Nephron progenitor cell (in vitro differentiated cells): ENCODE measurements around the gene HIVEP3.

Experiments used
- DNase-seq: peaks from one replicate; pipeline ENCODE4 v3.0.0; 2021
- H3K27ac Mint-ChIP-seq: 2 replicates; pipeline ENCODE4 v1.8.0; 2021; ENCODE audit warnings: mild to moderate bottlenecking, moderate library complexity, mixed read lengths
- H3K27me3 Mint-ChIP-seq: 2 replicates; pipeline ENCODE4 v1.8.0; 2021; ENCODE audit warnings: mild to moderate bottlenecking, low read depth, mixed read lengths; ENCODE audit not compliant: poor library complexity
- H3K36me3 Mint-ChIP-seq: 2 replicates; pipeline ENCODE4 v1.8.0; 2021; ENCODE audit warnings: low read depth, mixed read lengths
- H3K4me1 Mint-ChIP-seq: 2 replicates; pipeline ENCODE4 v1.8.0; 2021; ENCODE audit warnings: mixed read lengths
- H3K4me3 Mint-ChIP-seq: 2 replicates; pipeline ENCODE4 v1.8.0; 2021; ENCODE audit warnings: mild to moderate bottlenecking, moderate library complexity, mixed read lengths
- H3K9me3 Mint-ChIP-seq: 2 replicates; pipeline ENCODE4 v1.8.0; 2021; ENCODE audit warnings: mild to moderate bottlenecking, moderate library complexity, mixed read lengths
- CTCF ChIP-seq: fragments of 200-600 bp; sonication (generic); IDR thresholded peaks from 2 replicates; pipeline ENCODE4 v1.5.0; 2021; ENCODE audit warnings: antibody characterized with exemption

Gene HIVEP3

GRCh38 chr1:41568204-41568603 lies 350.5 kb downstream of the HIVEP3 start:
- H3K4me3 Mint-ChIP-seq = no peak overlapping the region

GRCh38 chr1:41566969-41567368 lies 351.8 kb downstream of the HIVEP3 start:
- Mint-ChIP-seq H3K27me3 (peaks cover 25% of the 10 kb centered on the region), H3K27ac (no peak overlapping the region), H3K4me1 (no peaks in the 10 kb centered on the region), H3K4me3 (no peak overlapping the region), H3K36me3 (no peaks in the 10 kb centered on the region), H3K9me3 (no peaks in the 10 kb centered on the region)
- no peak for DNase-seq
- no peak for TF ChIP-seq CTCF

More at GRCh38 chr1:41568204-41568603, 350.5 kb downstream of the HIVEP3 start:
- Mint-ChIP-seq H3K27ac (no peak overlapping the region), H3K9me3 (no peaks in the 10 kb centered on the region), H3K36me3 (no peaks in the 10 kb centered on the region), H3K27me3 (peaks cover 18% of the 10 kb centered on the region), H3K4me1 (no peaks in the 10 kb centered on the region)
- TF ChIP-seq CTCF = no peak
- DNase-seq = no peak

- Mint-ChIP-seq H3K4me3 (no peak overlapping the region), H3K36me3 (no peaks in the 10 kb centered on the region), H3K27me3 (peaks cover 25% of the 10 kb centered on the region), H3K9me3 (no peaks in the 10 kb centered on the region), H3K27ac (no peak overlapping the region), H3K4me1 (no peaks in the 10 kb centered on the region)
- TF ChIP-seq CTCF = no peak
- no peak for DNase-seq
Observed at GRCh38 chr1:41566274-41566885, 352.3 kb downstream of the HIVEP3 start.

- no peaks in the 10 kb centered on the region for H3K36me3 Mint-ChIP-seq
- H3K4me1 Mint-ChIP-seq = no peaks in the 10 kb centered on the region
- H3K4me3 Mint-ChIP-seq = no peak overlapping the region
- peaks cover 21% of the 10 kb centered on the region for H3K27me3 Mint-ChIP-seq
- DNase-seq = no peak
- H3K27ac Mint-ChIP-seq = no peak overlapping the region
- H3K9me3 Mint-ChIP-seq = no peaks in the 10 kb centered on the region
- no peak for TF ChIP-seq CTCF
Observed at GRCh38 chr1:41564741-41565475, 353.8 kb downstream of the HIVEP3 start.

GRCh38 chr1:41562328-41562727 lies 356.4 kb downstream of the HIVEP3 start:
- no peak for TF ChIP-seq CTCF
- H3K9me3 Mint-ChIP-seq = no peaks in the 10 kb centered on the region
- H3K36me3 Mint-ChIP-seq = no peaks in the 10 kb centered on the region
- no peak overlapping the region for H3K4me3 Mint-ChIP-seq
- no peaks in the 10 kb centered on the region for H3K4me1 Mint-ChIP-seq
- no peak for DNase-seq
- H3K27ac Mint-ChIP-seq = no peak overlapping the region
- peaks cover 21% of the 10 kb centered on the region for H3K27me3 Mint-ChIP-seq

GRCh38 chr1:41560931-41561330 lies 357.8 kb downstream of the HIVEP3 start:
- H3K4me3 Mint-ChIP-seq = no peak overlapping the region
- H3K36me3 Mint-ChIP-seq = peaks cover 8% of the 10 kb centered on the region
- peaks cover 12% of the 10 kb centered on the region for H3K9me3 Mint-ChIP-seq
- no peaks in the 10 kb centered on the region for H3K4me1 Mint-ChIP-seq
- H3K27ac Mint-ChIP-seq = no peak overlapping the region
- H3K27me3 Mint-ChIP-seq = peaks cover 25% of the 10 kb centered on the region
- no peak for DNase-seq
- TF ChIP-seq CTCF = no peak
